GM23248 (cell line): ENCODE results near the gene NAA40. TPM values are rescaled to one million over a fixed set of nuclear protein-coding genes. Genes with fewer than 3 reads are reported as not detected.

Experiments
- DNase-seq: peaks from one replicate; pipeline ENCODE4 v3.0.0-alpha.2; 2015
- H2AFZ ChIP-seq: fragments of 200-600 bp; sonication (generic); 2 replicates; pipeline ENCODE4 v1.6.1; 2016; ENCODE audit warnings: antibody characterized with exemption
- H3F3A ChIP-seq: fragments of 200-600 bp; sonication (generic); 2 replicates; pipeline ENCODE4 v1.6.1; 2016; ENCODE audit warnings: mild to moderate bottlenecking, antibody characterized with exemption, mixed run types; ENCODE audit not compliant: insufficient read depth
- H3K27ac ChIP-seq: fragments of 200-600 bp; sonication (generic); 2 replicates; pipeline ENCODE4 v1.5.1; 2016; ENCODE audit warnings: mild to moderate bottlenecking
- H3K27me3 ChIP-seq: fragments of 200-600 bp; sonication (generic); replicated peaks from 2 replicates; pipeline ENCODE4 v1.6.1; 2016; ENCODE audit warnings: mild to moderate bottlenecking; ENCODE audit not compliant: insufficient read depth
- H3K36me3 ChIP-seq: fragments of 200-600 bp; sonication (generic); 2 replicates; pipeline ENCODE4 v1.6.1; 2016; ENCODE audit warnings: low read depth, mild to moderate bottlenecking
- H3K4me1 ChIP-seq: fragments of 200-600 bp; sonication (generic); 2 replicates; pipeline ENCODE4 v1.6.1; 2016; ENCODE audit warnings: mild to moderate bottlenecking; ENCODE audit not compliant: insufficient read depth
- H3K4me2 ChIP-seq: fragments of 200-600 bp; sonication (generic); one replicate; pipeline ENCODE4 v1.6.1; 2016; ENCODE audit warnings: mild to moderate bottlenecking; ENCODE audit not compliant: unreplicated experiment
- H3K4me3 ChIP-seq: fragments of 200-600 bp; sonication (generic); 2 replicates; pipeline ENCODE4 v1.5.1; 2016; ENCODE audit warnings: mild to moderate bottlenecking
- H3K79me2 ChIP-seq: fragments of 200-600 bp; sonication (generic); 2 replicates; pipeline ENCODE4 v1.6.1; 2016; ENCODE audit warnings: mild to moderate bottlenecking; ENCODE audit not compliant: insufficient read depth
- H3K9ac ChIP-seq: fragments of 200-600 bp; sonication (generic); 2 replicates; pipeline ENCODE4 v1.6.1; 2016; ENCODE audit warnings: mild to moderate bottlenecking
- H3K9me2 ChIP-seq: fragments of 200-600 bp; sonication (generic); 2 replicates; pipeline ENCODE4 v1.6.1; 2016; ENCODE audit warnings: mixed run types, mild to moderate bottlenecking, moderate library complexity; ENCODE audit not compliant: insufficient read depth
- H3K9me3 ChIP-seq: fragments of 200-600 bp; sonication (generic); one replicate; pipeline ENCODE4 v1.6.1; 2017; ENCODE audit warnings: low read depth
- H4K20me1 ChIP-seq: fragments of 200-600 bp; sonication (generic); 2 replicates; pipeline ENCODE4 v1.6.0; 2016; ENCODE audit not compliant: insufficient read depth
- EZH2 ChIP-seq: fragments of 200-600 bp; sonication (generic); IDR thresholded peaks from 2 replicates; pipeline ENCODE4 v1.6.1; 2018; ENCODE audit warnings: antibody characterized with exemption, mild to moderate bottlenecking; ENCODE audit not compliant: insufficient read depth, poor library complexity, severe bottlenecking
- EZH2phosphoT487 ChIP-seq: fragments of 200-600 bp; sonication (generic); IDR thresholded peaks from 2 replicates; pipeline ENCODE4 v1.6.1; 2018; ENCODE audit warnings: antibody characterized with exemption, moderate library complexity, mild to moderate bottlenecking, low read depth; ENCODE audit not compliant: insufficient read depth
- WGBS, 2 experiments: methylation state at CpG; one replicate each; pipeline ENCODE4 v1.1.6; 2015 to 2017; ENCODE audit warnings: low lambda C conversion rate in 2 of 2, low coverage in 1 of 2; ENCODE audit errors: missing lambda C conversion rate in 2 of 2; 5-methylcytosine and 5-hydroxymethylcytosine counted together
- in situ Hi-C: fragments of 300-500 bp; cut with MboI; formaldehyde crosslinking; loops from 2 replicates; pipeline ENCODE4 v1.15.0; 2020
- polyA plus RNA-seq: library from polyadenylated mRNA; unstranded; fragments of >200 nt; fragmentation: Nextera tagmentation; extraction: Ambion mirVana; gene quantifications from 2 replicates; pipeline ENCODE4 v1.2.1, GENCODE V29; 2016
- total RNA-seq: library from RNA; depleted of rRNA; stranded (reverse); fragments of >200 nt; shearing (Covaris generic); gene quantifications from 2 replicates; pipeline ENCODE4 v1.2.3, GENCODE V29; 2014

NAA40 gene
- total and polyA plus RNA-seq, 2 experiments from 2014 or later, result 11.7 to 12.0 TPM

DNA sequence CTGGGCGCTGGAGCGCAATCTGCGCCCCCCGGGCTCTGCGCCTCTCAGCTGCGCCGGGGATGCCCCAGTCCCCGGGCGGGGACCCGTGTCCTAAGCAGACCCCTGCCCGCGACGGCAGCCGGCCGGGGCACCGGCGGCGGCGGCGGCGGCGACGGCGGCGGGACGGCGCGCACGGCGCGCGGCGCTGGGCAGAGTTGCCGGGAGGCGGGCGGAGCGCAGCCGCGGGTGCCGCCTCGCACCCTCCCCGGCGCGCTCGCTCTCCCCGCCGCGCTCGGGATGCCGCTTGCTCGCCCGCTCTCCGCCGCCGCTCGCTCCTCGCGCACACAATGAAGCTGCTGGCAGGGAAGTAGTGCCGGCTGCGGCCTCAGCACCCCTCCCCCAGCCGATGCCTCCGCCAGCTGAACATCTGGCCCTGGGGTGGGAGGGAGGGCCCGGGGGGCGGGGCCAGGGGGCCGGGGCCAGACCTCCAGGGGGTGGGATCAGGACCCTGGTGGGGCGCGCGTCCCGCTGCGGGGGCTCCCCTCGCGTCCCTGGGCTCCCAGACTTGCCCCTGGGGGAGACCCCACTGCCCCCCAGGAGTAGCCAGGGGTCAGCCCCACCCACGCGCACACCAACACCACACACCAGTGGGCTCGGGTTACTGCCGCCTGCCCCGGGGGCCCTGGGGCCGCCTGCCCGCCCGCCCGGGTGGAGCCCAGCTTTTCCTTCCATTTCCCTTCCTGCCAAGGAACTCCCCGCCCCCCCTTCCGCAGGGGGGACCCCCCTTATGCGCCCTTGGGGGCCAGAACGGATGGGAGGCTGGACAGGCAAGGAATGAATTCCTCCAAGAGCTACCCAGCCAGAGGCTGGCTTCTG lies 21.7 kb upstream of the NAA40 start, which contains the start of gene RCOR2:
TSS of gene RCOR2 (minus strand) at position 328 of the 855 bp plus-strand sequence. CDS start 708 bp downstream, outside the sequence.
- Histone ChIP-seq H4K20me1 (no peaks in the 10 kb centered on the region), H3K4me2 (peak within 1 kb of the TSS; percentile 67), H3K36me3 (no peaks in the 10 kb centered on the region), H3K79me2 (no peaks in the 10 kb centered on the region), H3K27ac (peak within 1 kb of the TSS; percentile 33; the same call in 1 of the 2 replicates), H2AFZ (peak within 1 kb of the TSS; percentile 70), H3K9ac (peak within 1 kb of the TSS; percentile 64), H3K27me3 (no peaks in the 10 kb centered on the region), H3K9me3 (no peaks in the 10 kb centered on the region), H3K9me2 (no peaks in the 10 kb centered on the region), H3K4me3 (peak within 1 kb of the TSS; percentile 64), H3F3A (0 out of 2 replicates have a peak, but pooled peaks cover 14% of the 10 kb centered on the region), H3K4me1 (peaks cover 13% of the 10 kb centered on the region; the same call in 1 of the 2 replicates)
- TF ChIP-seq EZH2phosphoT487 (no peak), EZH2 (no peak)
- DNase-seq, result peak; percentile 85
- WGBS, 2 experiments, result 0 to 1% methylated on average over 15 to 28 of the region's 85 CpGs
- in situ Hi-C loops, result no loop called here

DNA sequence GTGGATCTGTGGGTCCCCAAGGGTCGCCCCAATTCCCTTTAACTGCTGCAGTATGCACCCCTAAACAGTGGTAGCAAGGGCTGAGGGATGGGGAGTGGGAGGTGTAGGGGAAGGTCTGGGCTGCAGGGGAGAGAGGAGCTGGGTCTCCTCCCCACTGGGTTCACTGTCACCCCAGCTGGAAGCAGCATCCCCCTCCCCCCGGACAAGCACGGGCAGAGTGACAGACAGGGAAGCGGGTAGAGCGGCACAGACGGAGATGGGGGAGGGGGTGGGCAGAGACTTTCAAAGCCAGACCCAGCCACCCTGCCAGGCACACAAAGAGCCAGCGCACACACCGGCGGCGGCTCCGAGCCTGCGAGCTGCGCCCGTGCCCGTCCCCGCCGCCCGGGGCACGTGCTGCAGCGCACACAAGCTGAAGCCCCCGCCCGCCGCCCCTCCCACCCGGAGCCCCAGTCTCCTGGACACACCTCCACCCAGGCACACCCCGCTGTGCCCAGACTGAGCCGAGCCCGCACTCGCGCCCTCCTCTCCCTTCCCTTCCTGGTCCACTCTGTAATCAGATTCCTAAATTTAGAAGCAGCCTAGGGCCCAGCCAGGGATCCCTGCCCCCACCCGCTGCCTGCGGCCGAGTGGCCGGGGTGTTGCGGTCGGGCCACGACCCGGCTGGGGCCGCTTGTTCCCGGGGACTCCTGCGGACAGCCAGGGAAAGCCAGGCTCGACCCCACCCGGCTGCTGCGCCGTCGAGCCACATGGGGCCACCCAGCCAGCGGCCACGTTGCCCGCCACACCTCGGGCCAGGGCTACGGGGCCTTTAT lies 20.9 kb upstream of the NAA40 start:
- Histone ChIP-seq H3F3A (0 out of 2 replicates have a peak, but pooled peaks cover 17% of the 10 kb centered on the region), H3K36me3 (no peaks in the 10 kb centered on the region), H2AFZ (peak overlapping the region; percentile 70), H3K27me3 (no peaks in the 10 kb centered on the region), H4K20me1 (no peaks in the 10 kb centered on the region), H3K9ac (peak overlapping the region; percentile 64), H3K4me3 (peak overlapping the region; percentile 64), H3K79me2 (no peaks in the 10 kb centered on the region), H3K4me1 (peaks cover 13% of the 10 kb centered on the region; the same call in 1 of the 2 replicates), H3K9me2 (no peaks in the 10 kb centered on the region), H3K4me2 (peak overlapping the region; percentile 67), H3K9me3 (no peaks in the 10 kb centered on the region), H3K27ac (peak overlapping the region; percentile 33)
- in situ Hi-C loops, result no loop called here
- TF ChIP-seq EZH2phosphoT487 (no peak), EZH2 (no peak)
- WGBS, 2 experiments, result 5 to 8% methylated on average over 26 to 49 of the region's 50 CpGs
- peak; percentile 55 for DNase-seq

DNA sequence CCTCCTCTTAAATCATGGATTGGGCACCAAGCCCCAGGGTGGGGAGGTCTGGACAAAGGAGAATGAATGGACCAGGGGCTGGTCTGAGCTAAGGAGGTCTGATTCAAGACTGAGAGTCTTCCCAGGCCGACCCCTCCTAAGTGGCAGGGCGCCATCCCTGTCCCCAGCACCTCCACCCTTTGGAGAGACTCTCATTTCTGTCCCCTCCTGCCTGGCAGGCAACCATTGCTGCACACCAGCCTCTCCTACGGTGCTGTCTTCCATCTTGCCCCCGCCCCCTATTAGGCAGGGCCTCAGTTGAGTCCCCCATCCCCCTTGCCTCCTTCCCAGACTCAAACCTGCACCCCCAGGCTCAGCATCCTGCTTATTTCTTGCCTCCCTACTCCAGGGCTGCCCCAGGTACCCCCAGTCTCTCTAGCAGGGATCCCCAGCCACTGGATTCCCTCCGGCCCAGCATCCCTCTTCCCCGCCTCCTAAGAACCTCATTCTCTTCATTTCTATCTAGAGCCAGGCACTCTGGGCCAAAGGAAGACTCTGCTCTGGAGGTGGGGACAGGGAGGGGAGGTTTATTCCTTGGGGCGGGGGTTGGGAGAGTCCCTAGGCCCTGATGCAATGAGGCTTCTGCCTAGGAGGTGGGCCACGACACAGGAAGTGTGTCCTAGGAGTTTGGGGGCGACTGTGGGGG lies 20.2 kb upstream of the NAA40 start:
- no peaks in the 10 kb centered on the region for H3K9me2 ChIP-seq
- in situ Hi-C loops, result no loop called here
- H3K9ac ChIP-seq, result peak overlapping the region; percentile 64
- no peaks in the 10 kb centered on the region for H3K79me2 ChIP-seq
- H3K27ac ChIP-seq, result peak overlapping the region; percentile 33
- no peaks in the 10 kb centered on the region for H3K9me3 ChIP-seq
- TF ChIP-seq EZH2phosphoT487, result no peak
- TF ChIP-seq EZH2, result no peak
- H3K27me3 ChIP-seq, result no peaks in the 10 kb centered on the region
- 35 to 36% methylated on average over 5 to 9 of the region's 9 CpGs for WGBS, 2 experiments
- H3K4me2 ChIP-seq, result peak overlapping the region; percentile 55
- no peaks in the 10 kb centered on the region for H4K20me1 ChIP-seq
- 0 out of 2 replicates have a peak, but pooled peaks cover 17% of the 10 kb centered on the region for H3F3A ChIP-seq
- no peaks in the 10 kb centered on the region for H3K36me3 ChIP-seq
- peak overlapping the region; percentile 42 for H3K4me3 ChIP-seq
- peak overlapping the region; percentile 70 for H2AFZ ChIP-seq
- DNase-seq, result peak; percentile 45
- H3K4me1 ChIP-seq, result peaks cover 13% of the 10 kb centered on the region; the same call in 1 of the 2 replicates
